Panc1 (cell line): ENCODE measurements around the gene MRPL21.

Experiments used
- CTCF ChIP-seq: fragments of 450-650 bp; IDR thresholded peaks from 2 replicates; pipeline ENCODE4 v1.5.1; 2017; ENCODE audit warnings: mild to moderate bottlenecking
- POLR2AphosphoS5 ChIP-seq: IDR thresholded peaks from 2 replicates; pipeline ENCODE4 v1.6.1; 2012; ENCODE audit warnings: mild to moderate bottlenecking, low read depth, low read length, moderate library complexity
- REST ChIP-seq, 2 experiments: IDR thresholded peaks; 2 replicates each; pipeline ENCODE4 v1.6.1; 2011 to 2012; ENCODE audit warnings: low read depth in 2 of 2, control low read depth in 1 of 2, low read length in 1 of 2, mild to moderate bottlenecking in 1 of 2, moderate library complexity in 1 of 2; ENCODE audit not compliant: insufficient read depth in 1 of 2
- SIN3A ChIP-seq: IDR thresholded peaks from 2 replicates; pipeline ENCODE4 v1.6.1; 2012; ENCODE audit warnings: low read depth, mild to moderate bottlenecking, low read length, moderate library complexity, borderline replicate concordance; ENCODE audit not compliant: insufficient read depth

GRCh38 chr11:68854273-68854958 lies 49.2 kb downstream of the MRPL21 start:
- TF ChIP-seq CTCF (no peak), REST (IDR thresholded peaks at IDR 0.05; ENCODE audit: insufficient read depth in 1 of 2, low read depth in 2 of 2, low read length in 1 of 2) (no peak), POLR2AphosphoS5 (no peak), SIN3A (no peak)
